IMR-90 (cell line): ENCODE data around the gene TERF2IP. TPM values are rescaled to one million over a fixed set of nuclear protein-coding genes. Genes with fewer than 3 reads are reported as not detected.

Experiments used
- ATAC-seq: fragments of 200-7000 bp; cut with Tn5 transposase; 2 replicates; pipeline ENCODE4 v1.9.1; 2020; ENCODE audit warnings: low read depth, mild to moderate bottlenecking, moderate library complexity
- BruUV-seq: library from RNA; stranded (reverse); fragments of 400-500 nt; replicated peaks from 2 replicates; lab custom pipeline; 2021; lab: Mats Ljungman, UMichigan
- CTCF ChIA-PET: fragments of 300-600 bp; formaldehyde crosslinking; extraction: SDS; loops from one replicate; lab custom pipeline; 2021; ENCODE audit warnings: antibody characterized with exemption; lab: Yijun Ruan, JAX
- POLR2A ChIA-PET: fragments of 300-600 bp; sonication (Branson Sonifier 250); formaldehyde crosslinking; loops from one replicate; lab custom pipeline; 2022; ENCODE audit warnings: antibody characterized with exemption; ENCODE audit not compliant: unreplicated experiment; lab: Charles Lee
- DNase-seq: peaks from one replicate; pipeline ENCODE4 v3.0.0; 2013
- H2AFZ ChIP-seq: replicated peaks from 2 replicates; pipeline ENCODE3; 2013; ENCODE audit warnings: low read length, mild to moderate bottlenecking; ENCODE audit not compliant: poor library complexity
- H2AK5ac ChIP-seq: 2 replicates; pipeline ENCODE4 v1.6.1; 2013; ENCODE audit warnings: low read depth, low read length, inconsistent platforms
- H2AK9ac ChIP-seq: replicated peaks from 2 replicates; pipeline ENCODE3; 2013; ENCODE audit warnings: mild to moderate bottlenecking, low read depth, low read length, moderate library complexity; ENCODE audit not compliant: poor library complexity
- H2BK120ac ChIP-seq: 2 replicates; pipeline ENCODE4 v1.6.1; 2013; ENCODE audit warnings: low read depth, low read length, inconsistent platforms
- H2BK15ac ChIP-seq: 3 replicates; pipeline ENCODE4 v1.6.1; 2013; ENCODE audit warnings: low read depth, low read length, inconsistent platforms
- H2BK20ac ChIP-seq: 2 replicates; pipeline ENCODE4 v1.6.1; 2013; ENCODE audit warnings: low read depth, mild to moderate bottlenecking, inconsistent platforms, low read length, moderate library complexity
- H2BK5ac ChIP-seq: 2 replicates; pipeline ENCODE4 v1.6.1; 2013; ENCODE audit warnings: mild to moderate bottlenecking, low read depth, low read length, inconsistent platforms; ENCODE audit not compliant: poor library complexity, severe bottlenecking
- H3K14ac ChIP-seq: replicated peaks from 2 replicates; pipeline ENCODE4 v1.6.1; 2013; ENCODE audit warnings: low read depth, low read length, inconsistent platforms
- H3K18ac ChIP-seq: 2 replicates; pipeline ENCODE4 v1.6.1; 2013; ENCODE audit warnings: low read depth, low read length, control low read depth
- H3K23ac ChIP-seq: 2 replicates; pipeline ENCODE4 v1.6.1; 2013; ENCODE audit warnings: low read depth, low read length, inconsistent platforms
- H3K27ac ChIP-seq: 2 replicates; pipeline ENCODE4 v1.5.1; 2013; ENCODE audit warnings: mild to moderate bottlenecking, control low read depth, low read length; ENCODE audit not compliant: insufficient read depth
- H3K27me3 ChIP-seq: 2 replicates; pipeline ENCODE4 v1.6.1; 2013; ENCODE audit warnings: low read length; ENCODE audit not compliant: control insufficient read depth, insufficient read depth
- H3K36me3 ChIP-seq: 2 replicates; pipeline ENCODE4 v1.6.1; 2013; ENCODE audit warnings: low read length, mixed read lengths; ENCODE audit not compliant: control insufficient read depth, insufficient read depth
- H3K4ac ChIP-seq: 2 replicates; pipeline ENCODE4 v1.6.1; 2013; ENCODE audit warnings: low read depth, low read length, inconsistent platforms
- H3K4me1 ChIP-seq: 2 replicates; pipeline ENCODE4 v1.6.1; 2013; ENCODE audit warnings: low read length, mixed read lengths; ENCODE audit not compliant: control insufficient read depth, insufficient read depth
- H3K4me2 ChIP-seq: 2 replicates; pipeline ENCODE4 v1.6.1; 2013; ENCODE audit warnings: low read depth, mild to moderate bottlenecking, control low read depth, low read length, moderate library complexity
- H3K4me3 ChIP-seq: 2 replicates; pipeline ENCODE4 v1.5.1; 2013; ENCODE audit warnings: low read depth, mild to moderate bottlenecking, control low read depth, low read length, moderate library complexity; ENCODE audit not compliant: insufficient read depth
- H3K56ac ChIP-seq: 2 replicates; pipeline ENCODE4 v1.6.1; 2013; ENCODE audit warnings: low read length, inconsistent platforms; ENCODE audit not compliant: insufficient read depth; ENCODE audit errors: extremely low read depth
- H3K79me1 ChIP-seq, 2 experiments: 2 replicates each; pipeline ENCODE4 v1.6.1; 2013; ENCODE audit warnings: low read length in 2 of 2, inconsistent platforms in 1 of 2, low read depth in 1 of 2
- H3K9ac ChIP-seq: 2 replicates; pipeline ENCODE4 v1.6.1; 2013; ENCODE audit warnings: low read depth, low read length, control low read depth
- H3K9me1 ChIP-seq: 2 replicates; pipeline ENCODE4 v1.6.1; 2013; ENCODE audit warnings: low read length, inconsistent platforms; ENCODE audit not compliant: insufficient read depth
- H3K9me3 ChIP-seq: 2 replicates; pipeline ENCODE4 v1.6.1; 2013; ENCODE audit warnings: low read length; ENCODE audit not compliant: control insufficient read depth, insufficient read depth
- H4K20me1 ChIP-seq: 2 replicates; pipeline ENCODE4 v1.6.1; 2013; ENCODE audit warnings: low read length, inconsistent platforms; ENCODE audit not compliant: insufficient read depth
- H4K5ac ChIP-seq: 2 replicates; pipeline ENCODE4 v1.6.1; 2013; ENCODE audit warnings: mild to moderate bottlenecking, low read depth, low read length, control low read depth
- H4K8ac ChIP-seq, 2 experiments: 2 replicates each; pipeline ENCODE4 v1.6.1; 2013; ENCODE audit warnings: low read depth in 2 of 2, low read length in 2 of 2, control low read depth in 1 of 2, inconsistent platforms in 1 of 2
- H4K91ac ChIP-seq: 2 replicates; pipeline ENCODE4 v1.6.1; 2013; ENCODE audit warnings: low read depth, low read length, inconsistent platforms; ENCODE audit not compliant: insufficient read depth
- BHLHE40 ChIP-seq: fragments of 150-350 bp; IDR thresholded peaks from 2 replicates; pipeline ENCODE4 v1.6.1; 2016; ENCODE audit warnings: mild to moderate bottlenecking, low read depth, low read length
- CEBPB ChIP-seq: IDR thresholded peaks from 2 replicates; pipeline ENCODE4 v1.6.1; 2012; ENCODE audit warnings: low read depth, low read length, improper control_type of control experiment
- FOS ChIP-seq: fragments of 150-350 bp; IDR thresholded peaks from 2 replicates; pipeline ENCODE4 v1.6.1; 2016; ENCODE audit warnings: low read depth, low read length
- WGBS, 2 experiments: methylation state at CpG; one replicate each; pipeline versions ENCODE4 v1.1.5 to v1.1.7; 2013; ENCODE audit warnings: missing lambda C conversion rate in 2 of 2; ENCODE audit not compliant: insufficient read length in 1 of 2; ENCODE audit errors: extremely low coverage in 2 of 2; 5-methylcytosine and 5-hydroxymethylcytosine counted together
- dilution Hi-C: fragments of 300-500 bp; cut with HindIII; formaldehyde crosslinking; loops from one replicate; pipeline ENCODE4 v1.14.3; 2018; ENCODE audit warnings: low sequenced_read_pairs; ENCODE audit not compliant: unreplicated experiment
- in situ Hi-C: fragments of 300-500 bp; cut with MboI; formaldehyde crosslinking; loops from 3 replicates; pipeline ENCODE4 v1.14.3; 2019; ENCODE audit warnings: low sequenced_read_pairs, inconsistent platforms, mixed read lengths
- intact Hi-C: fragments of 100-400 bp; cut with micrococcal nuclease; formaldehyde crosslinking; loops from 2 replicates; pipeline ENCODE4 v1.10.0; 2022
- microRNA-seq, 2 experiments: library from miRNA; stranded (forward) in 1 of 2; unstranded in 1 of 2; fragments of 10-50 nt in 1 of 2; fragments of <30 nt in 1 of 2; gene quantifications in 1 of 2; microRNA quantifications in 1 of 2; one replicate each; pipeline versions ENCODE3 to v1.1.0; 2013 to 2020; ENCODE audit not compliant: insufficient read depth in 1 of 2, insufficient read length in 1 of 2, unreplicated experiment in 1 of 2
- polyA plus RNA-seq, 3 experiments: library from polyadenylated mRNA; depleted of rRNA; stranded (reverse); fragments of >200 nt; gene quantifications; 2 replicates each; pipeline ENCODE4 v1.2.3, GENCODE V29; 2012; ENCODE audit warnings: low replicate concordance in 1 of 3
- small RNA-seq, 5 experiments: library from RNA; depleted of rRNA; stranded (forward); fragments of <200 nt; gene quantifications; one replicate each; pipeline ENCODE3, GENCODE V24; 2012
- total RNA-seq: library from RNA; depleted of rRNA; stranded (reverse); fragments of >200 nt; gene quantifications from 2 replicates; pipeline ENCODE4 v1.2.3, GENCODE V29; 2012; rRNA removed
- TF ChIP-seq, protein P1 (sequence below): fragments of 150-350 bp; IDR thresholded peaks from 2 replicates; pipeline ENCODE4 v1.6.1; 2016; ENCODE audit warnings: low read depth, mild to moderate bottlenecking, low read length, moderate library complexity, borderline replicate concordance
- TF ChIP-seq, protein P2 (sequence below): conservative IDR thresholded peaks from 2 replicates; pipeline ENCODE4 v1.5.1; 2012; ENCODE audit warnings: mild to moderate bottlenecking, low read depth, low read length, improper control_type of control experiment

TERF2IP gene
- total and polyA plus RNA-seq, 2 of the 4 experiments (the other 2 are of a cell fraction): 15.4 to 32.5 TPM

DNA sequence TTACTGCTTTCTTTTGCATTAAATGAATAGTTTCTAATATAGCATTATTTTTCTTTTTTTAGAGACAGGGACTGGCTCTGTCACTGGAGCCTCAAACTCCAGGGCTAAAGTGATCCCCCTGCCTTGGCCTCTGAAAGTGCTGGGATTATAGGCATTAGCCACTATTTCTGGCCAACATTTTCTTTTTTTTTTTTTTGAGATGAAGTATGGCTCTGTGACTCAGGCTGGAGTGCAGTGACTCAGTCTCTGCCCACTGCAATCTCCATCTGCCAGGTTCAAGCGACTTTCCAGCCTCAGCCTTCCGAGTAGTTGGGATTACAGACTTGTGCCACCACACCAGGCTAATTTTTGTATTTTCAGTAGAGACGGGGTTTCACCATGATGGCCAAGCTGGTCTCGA, 55.7 kb downstream of the TERF2IP start:
- Histone ChIP-seq H4K91ac (no peak overlapping the region), H2AFZ (no peak overlapping the region), H2AK9ac (no peak overlapping the region), H3K9me3 (no peaks in the 10 kb centered on the region), H3K14ac (no peak overlapping the region), H3K4me3 (no peak overlapping the region), H2BK15ac (no peak overlapping the region), H4K20me1 (no peaks in the 10 kb centered on the region), H2BK20ac (no peak overlapping the region), H3K23ac (no peak overlapping the region), H2BK5ac (no peak overlapping the region), H3K27ac (no peak overlapping the region), H3K18ac (no peak overlapping the region), H3K4me1 (no peaks in the 10 kb centered on the region), H3K56ac (no peak overlapping the region), H2AK5ac (no peak overlapping the region), H3K9ac (no peak overlapping the region), H3K4me2 (no peak overlapping the region), H3K9me1 (no peaks in the 10 kb centered on the region), H3K27me3 (no peaks in the 10 kb centered on the region), H4K8ac (no peak overlapping the region), H3K79me1 (no peaks in the 10 kb centered on the region), H3K36me3 (no peaks in the 10 kb centered on the region), H4K5ac (no peak overlapping the region), H3K4ac (no peak overlapping the region), H2BK120ac (no peak overlapping the region)
- in situ Hi-C loops: no loop called here
- CTCF ChIA-PET: no interaction called here
- ATAC-seq (peak; percentile 59), DNase-seq (peak; percentile 15)
- 83% methylated on average over 1 of the region's 4 CpGs; no CpG with 5 or more reads in 1 of the 2 experiments for WGBS, 2 experiments
- no TSS peak for BruUV-seq
- POLR2A ChIA-PET: no interaction called here
- TF ChIP-seq CEBPB: no peak
- TF ChIP-seq, protein P1, sequence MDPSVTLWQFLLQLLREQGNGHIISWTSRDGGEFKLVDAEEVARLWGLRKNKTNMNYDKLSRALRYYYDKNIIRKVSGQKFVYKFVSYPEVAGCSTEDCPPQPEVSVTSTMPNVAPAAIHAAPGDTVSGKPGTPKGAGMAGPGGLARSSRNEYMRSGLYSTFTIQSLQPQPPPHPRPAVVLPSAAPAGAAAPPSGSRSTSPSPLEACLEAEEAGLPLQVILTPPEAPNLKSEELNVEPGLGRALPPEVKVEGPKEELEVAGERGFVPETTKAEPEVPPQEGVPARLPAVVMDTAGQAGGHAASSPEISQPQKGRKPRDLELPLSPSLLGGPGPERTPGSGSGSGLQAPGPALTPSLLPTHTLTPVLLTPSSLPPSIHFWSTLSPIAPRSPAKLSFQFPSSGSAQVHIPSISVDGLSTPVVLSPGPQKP: no peak
- TF ChIP-seq, protein P2, sequence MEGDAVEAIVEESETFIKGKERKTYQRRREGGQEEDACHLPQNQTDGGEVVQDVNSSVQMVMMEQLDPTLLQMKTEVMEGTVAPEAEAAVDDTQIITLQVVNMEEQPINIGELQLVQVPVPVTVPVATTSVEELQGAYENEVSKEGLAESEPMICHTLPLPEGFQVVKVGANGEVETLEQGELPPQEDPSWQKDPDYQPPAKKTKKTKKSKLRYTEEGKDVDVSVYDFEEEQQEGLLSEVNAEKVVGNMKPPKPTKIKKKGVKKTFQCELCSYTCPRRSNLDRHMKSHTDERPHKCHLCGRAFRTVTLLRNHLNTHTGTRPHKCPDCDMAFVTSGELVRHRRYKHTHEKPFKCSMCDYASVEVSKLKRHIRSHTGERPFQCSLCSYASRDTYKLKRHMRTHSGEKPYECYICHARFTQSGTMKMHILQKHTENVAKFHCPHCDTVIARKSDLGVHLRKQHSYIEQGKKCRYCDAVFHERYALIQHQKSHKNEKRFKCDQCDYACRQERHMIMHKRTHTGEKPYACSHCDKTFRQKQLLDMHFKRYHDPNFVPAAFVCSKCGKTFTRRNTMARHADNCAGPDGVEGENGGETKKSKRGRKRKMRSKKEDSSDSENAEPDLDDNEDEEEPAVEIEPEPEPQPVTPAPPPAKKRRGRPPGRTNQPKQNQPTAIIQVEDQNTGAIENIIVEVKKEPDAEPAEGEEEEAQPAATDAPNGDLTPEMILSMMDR: no peak
- TF ChIP-seq FOS: no peak
- TF ChIP-seq BHLHE40: no peak
- intact Hi-C loops: no loop called here
- dilution Hi-C loops: no loop called here

Small RNAs within 50 kb of the gene (microRNA-seq; reads per million reads assigned to microRNA genes)
- gene RN7SL520P (ENCODE audit: insufficient read depth, insufficient read length): not detected

Small RNAs within 50 kb of the gene (small RNA-seq; reads per million reads assigned to genes)
- 0 reads per million in 5 experiments for gene RN7SL520P

Other genes starting within 250 kb of the TERF2IP start
- gene CFDP1, start 214.3 kb upstream of the TERF2IP start, total RNA-seq: 15.6 and 32.5 TPM in 2 replicates
- 36.2 and 38.7 TPM in 2 replicates for gene CFDP1, start 214.3 kb upstream of the TERF2IP start, polyA plus RNA-seq (2012; rRNA removed)
- 10.9 and 16.7 TPM in 2 replicates for gene TMEM170A, start 183.1 kb upstream of the TERF2IP start, total RNA-seq
- gene TMEM170A, start 183.1 kb upstream of the TERF2IP start, polyA plus RNA-seq (2012; rRNA removed): 6.1 and 7.3 TPM in 2 replicates
- under 0.01 TPM in 2 replicates for gene CHST6, start 152.3 kb upstream of the TERF2IP start, total RNA-seq
- gene CHST6, start 152.3 kb upstream of the TERF2IP start, polyA plus RNA-seq (2012; rRNA removed): 0.12 and 0.19 TPM in 2 replicates
- gene CHST5, start 111.7 kb upstream of the TERF2IP start, total RNA-seq: not detected in 2 replicates
- not detected in 2 replicates for gene CHST5, start 111.7 kb upstream of the TERF2IP start, polyA plus RNA-seq (2012; rRNA removed)
- 7.5 and 10.6 TPM in 2 replicates for gene TMEM231, start 91.5 kb upstream of the TERF2IP start, total RNA-seq
- gene TMEM231, start 91.5 kb upstream of the TERF2IP start, polyA plus RNA-seq (2012; rRNA removed): 15.4 and 15.5 TPM in 2 replicates
- 33.3 and 55.8 TPM in 2 replicates for gene GABARAPL2, start 81.4 kb upstream of the TERF2IP start, total RNA-seq
- 64.5 and 65.9 TPM in 2 replicates for gene GABARAPL2, start 81.4 kb upstream of the TERF2IP start, polyA plus RNA-seq (2012; rRNA removed)
- gene ADAT1, start 24.5 kb upstream of the TERF2IP start, total RNA-seq: 36.7 and 52.9 TPM in 2 replicates
- gene ADAT1, start 24.5 kb upstream of the TERF2IP start, polyA plus RNA-seq (2012; rRNA removed): 22.7 and 23.4 TPM in 2 replicates
- 228 and 229 TPM in 2 replicates for gene KARS1, start 108 bp upstream of the TERF2IP start, total RNA-seq
- gene KARS1, start 108 bp upstream of the TERF2IP start, polyA plus RNA-seq (2012; rRNA removed): 111 and 122 TPM in 2 replicates
- gene CPHXL2, start 29.2 kb downstream of the TERF2IP start, total RNA-seq: not detected in 2 replicates
- not detected in 2 replicates for gene CPHXL2, start 29.2 kb downstream of the TERF2IP start, polyA plus RNA-seq (2012; rRNA removed)
- gene DUXB, start 53.7 kb downstream of the TERF2IP start, total RNA-seq: not detected in 2 replicates
- not detected in 2 replicates for gene DUXB, start 53.7 kb downstream of the TERF2IP start, polyA plus RNA-seq (2012; rRNA removed)
- not detected in 2 replicates for gene CPHXL, start 78.7 kb downstream of the TERF2IP start, total RNA-seq
- gene CPHXL, start 78.7 kb downstream of the TERF2IP start, polyA plus RNA-seq (2012; rRNA removed): not detected in 2 replicates